HEK293T (cell line): ENCODE measurements around the gene CATSPERD.

Experiments used
- BHLHE40 ChIP-seq: fragments of 450-650 bp; IDR thresholded peaks from 2 replicates; pipeline ENCODE4 v1.6.1; 2016; ENCODE audit warnings: mild to moderate bottlenecking, moderate library complexity, borderline replicate concordance
- FOXA1 ChIP-seq: fragments of 450-650 bp; IDR thresholded peaks from 2 replicates; pipeline ENCODE4 v1.6.1; 2016; ENCODE audit warnings: mild to moderate bottlenecking
- FOXK2 ChIP-seq: fragments of 450-650 bp; IDR thresholded peaks from 2 replicates; pipeline ENCODE4 v1.6.1; 2016; ENCODE audit warnings: mild to moderate bottlenecking
- FOXM1 ChIP-seq: fragments of 450-650 bp; IDR thresholded peaks from 2 replicates; pipeline ENCODE4 v1.6.1; 2017; ENCODE audit warnings: mild to moderate bottlenecking, borderline replicate concordance
- L3MBTL2 ChIP-seq: fragments of 450-650 bp; conservative IDR thresholded peaks from 2 replicates; pipeline ENCODE4 v1.6.1; 2016; ENCODE audit warnings: mild to moderate bottlenecking
- NFRKB ChIP-seq: fragments of 450-650 bp; IDR thresholded peaks from 2 replicates; pipeline ENCODE4 v1.6.1; 2016; ENCODE audit warnings: mild to moderate bottlenecking, moderate library complexity
- SP1 ChIP-seq: fragments of 450-650 bp; IDR thresholded peaks from 2 replicates; pipeline ENCODE4 v1.6.1; 2017
- TF ChIP-seq, protein P1 (sequence below): fragments of 450-650 bp; IDR thresholded peaks from 2 replicates; pipeline ENCODE4 v1.6.1; 2016

DNA sequence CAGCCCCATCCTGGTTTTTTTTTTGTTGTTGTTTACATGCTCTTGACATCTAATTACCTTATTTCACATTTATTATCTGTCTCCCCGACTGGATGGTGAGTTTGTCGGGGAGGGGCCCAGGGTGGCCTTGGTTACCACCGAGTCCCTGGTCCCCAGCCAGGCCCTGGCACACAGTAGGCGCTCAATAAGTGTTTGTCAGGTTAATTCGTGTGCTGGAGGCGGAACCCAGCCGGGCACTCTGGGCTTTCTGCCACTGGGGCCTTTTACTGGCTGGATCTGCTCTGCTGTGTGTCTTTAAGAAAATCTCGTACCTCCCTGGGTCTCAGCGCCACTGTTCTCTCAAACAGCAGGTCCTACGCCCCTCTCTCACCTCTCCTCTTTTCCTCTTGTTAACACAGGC lies 89.0 kb downstream of the CATSPERD start:
- no peak for TF ChIP-seq FOXK2
- TF ChIP-seq FOXA1: no peak
- TF ChIP-seq, protein P1, sequence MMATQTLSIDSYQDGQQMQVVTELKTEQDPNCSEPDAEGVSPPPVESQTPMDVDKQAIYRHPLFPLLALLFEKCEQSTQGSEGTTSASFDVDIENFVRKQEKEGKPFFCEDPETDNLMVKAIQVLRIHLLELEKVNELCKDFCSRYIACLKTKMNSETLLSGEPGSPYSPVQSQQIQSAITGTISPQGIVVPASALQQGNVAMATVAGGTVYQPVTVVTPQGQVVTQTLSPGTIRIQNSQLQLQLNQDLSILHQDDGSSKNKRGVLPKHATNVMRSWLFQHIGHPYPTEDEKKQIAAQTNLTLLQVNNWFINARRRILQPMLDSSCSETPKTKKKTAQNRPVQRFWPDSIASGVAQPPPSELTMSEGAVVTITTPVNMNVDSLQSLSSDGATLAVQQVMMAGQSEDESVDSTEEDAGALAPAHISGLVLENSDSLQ: no peak
- no peak for TF ChIP-seq FOXM1
- TF ChIP-seq SP1: no peak
- no peak for TF ChIP-seq L3MBTL2
- TF ChIP-seq BHLHE40: no peak
- no peak for TF ChIP-seq NFRKB
